Keratinocyte (primary cell): ENCODE measurements around the gene PNPLA7.
"Not testable (repeated sequence)": the region's sequence is repeated elsewhere in the genome, so short reads cannot be mapped to it uniquely, and the experiment has no call there.

Source experiments
- EZH2 ChIP-seq: IDR thresholded peaks from one replicate; pipeline ENCODE4 v1.6.1; 2012; ENCODE audit warnings: inconsistent platforms, mild to moderate bottlenecking, low read length, moderate library complexity
- TF ChIP-seq, protein P1 (sequence below), 3 experiments: IDR thresholded peaks in 1 of 3; conservative IDR thresholded peaks in 1 of 3; optimal IDR thresholded peaks in 1 of 3; 2 replicates in 2 of 3; 3 replicates in 1 of 3; pipeline versions ENCODE3 to v1.5.1; 2011; ENCODE audit warnings: low read length in 3 of 3, mild to moderate bottlenecking in 3 of 3, moderate library complexity in 2 of 3, control low read depth in 1 of 3, inconsistent platforms in 1 of 3; ENCODE audit not compliant: insufficient read depth in 2 of 3; ENCODE audit errors: extremely low read depth in 1 of 3

- TF ChIP-seq, protein P1, sequence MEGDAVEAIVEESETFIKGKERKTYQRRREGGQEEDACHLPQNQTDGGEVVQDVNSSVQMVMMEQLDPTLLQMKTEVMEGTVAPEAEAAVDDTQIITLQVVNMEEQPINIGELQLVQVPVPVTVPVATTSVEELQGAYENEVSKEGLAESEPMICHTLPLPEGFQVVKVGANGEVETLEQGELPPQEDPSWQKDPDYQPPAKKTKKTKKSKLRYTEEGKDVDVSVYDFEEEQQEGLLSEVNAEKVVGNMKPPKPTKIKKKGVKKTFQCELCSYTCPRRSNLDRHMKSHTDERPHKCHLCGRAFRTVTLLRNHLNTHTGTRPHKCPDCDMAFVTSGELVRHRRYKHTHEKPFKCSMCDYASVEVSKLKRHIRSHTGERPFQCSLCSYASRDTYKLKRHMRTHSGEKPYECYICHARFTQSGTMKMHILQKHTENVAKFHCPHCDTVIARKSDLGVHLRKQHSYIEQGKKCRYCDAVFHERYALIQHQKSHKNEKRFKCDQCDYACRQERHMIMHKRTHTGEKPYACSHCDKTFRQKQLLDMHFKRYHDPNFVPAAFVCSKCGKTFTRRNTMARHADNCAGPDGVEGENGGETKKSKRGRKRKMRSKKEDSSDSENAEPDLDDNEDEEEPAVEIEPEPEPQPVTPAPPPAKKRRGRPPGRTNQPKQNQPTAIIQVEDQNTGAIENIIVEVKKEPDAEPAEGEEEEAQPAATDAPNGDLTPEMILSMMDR (optimal IDR thresholded peaks at IDR 0.05 in 1 of 3, IDR thresholded peaks at IDR 0.05 in 1 of 3, conservative IDR thresholded peaks at IDR 0.05 in 1 of 3; ENCODE audit: extremely low read depth in 1 of 3, insufficient read depth in 2 of 3, low read length in 3 of 3) = not testable (repeated sequence)
- TF ChIP-seq EZH2 = not testable (repeated sequence)
Measured at GRCh38 chr9:137518661-137519459, 31.3 kb downstream of the PNPLA7 start.
